ENCODE data around the gene ERCC4.
"Not testable (repeated sequence)": the region's sequence is repeated elsewhere in the genome, so short reads cannot be mapped to it uniquely, and the experiment has no call there.

ERCC4 gene

GRCh38 chr16:13919683-13920509 lies at the start of gene ERCC4:
TSS of gene ERCC4 (plus strand) at chr16:13920154. CDS start at chr16:13920166, 12 bp downstream.
- DNase-seq = peak; percentile 97 to 100 (median 98)

GRCh38 chr16:13873835-13874438 lies 46.0 kb upstream of the ERCC4 start:
- DNase-seq = peak in 1 of 3 experiments; percentile 42

- DNase-seq = no peak
Observed at GRCh38 chr16:13875614-13876284, 44.2 kb upstream of the ERCC4 start.

GRCh38 chr16:13883276-13883675 lies 36.7 kb upstream of the ERCC4 start:
- DNase-seq = no peak

- DNase-seq = no peak
Observed at GRCh38 chr16:13883881-13884280, 36.1 kb upstream of the ERCC4 start.

- no peak for DNase-seq
Observed at GRCh38 chr16:13885700-13886099, 34.3 kb upstream of the ERCC4 start.

GRCh38 chr16:13886608-13887007 lies 33.3 kb upstream of the ERCC4 start:
- no peak for DNase-seq

- not testable (repeated sequence) for DNase-seq
Observed at GRCh38 chr16:13889323-13889722, 30.6 kb upstream of the ERCC4 start.

- no peak for DNase-seq
Observed at GRCh38 chr16:13892301-13892700, 27.7 kb upstream of the ERCC4 start.

- DNase-seq = no peak
Observed at GRCh38 chr16:13895516-13895915, 24.4 kb upstream of the ERCC4 start.

- no peak for DNase-seq
Observed at GRCh38 chr16:13896543-13897182, 23.3 kb upstream of the ERCC4 start.

- no peak for DNase-seq
Observed at GRCh38 chr16:13897806-13898205, 22.1 kb upstream of the ERCC4 start.

GRCh38 chr16:13898233-13898632 lies 21.7 kb upstream of the ERCC4 start:
- DNase-seq = no peak

- no peak for DNase-seq
Observed at GRCh38 chr16:13902052-13902451, 17.9 kb upstream of the ERCC4 start.

GRCh38 chr16:13902677-13903076 lies 17.3 kb upstream of the ERCC4 start:
- DNase-seq = no peak

GRCh38 chr16:13904179-13904691 lies 15.7 kb upstream of the ERCC4 start:
- no peak for DNase-seq

- peak in 1 of 3 experiments; percentile 12 for DNase-seq
Observed at GRCh38 chr16:13904822-13905221, 15.1 kb upstream of the ERCC4 start.

GRCh38 chr16:13906168-13907089 lies 13.5 kb upstream of the ERCC4 start:
- no peak for DNase-seq

GRCh38 chr16:13907431-13907830 lies 12.5 kb upstream of the ERCC4 start:
- no peak for DNase-seq

- no peak for DNase-seq
Observed at GRCh38 chr16:13909069-13909468, 10.9 kb upstream of the ERCC4 start.

GRCh38 chr16:13909872-13910303 lies 10.1 kb upstream of the ERCC4 start:
- no peak for DNase-seq

- no peak for DNase-seq
Observed at GRCh38 chr16:13911306-13911705, 8.6 kb upstream of the ERCC4 start.
